AG04449 (cell line): ENCODE data around the gene MED8.

ENCODE experiments used
- CTCF ChIA-PET: fragments of 350-600 bp; formaldehyde crosslinking; extraction: SDS; loops from one replicate; lab custom pipeline; 2021; ENCODE audit warnings: antibody characterized with exemption; lab: Yijun Ruan, JAX
- POLR2A ChIA-PET: fragments of 400-600, 350-600 bp; formaldehyde crosslinking; extraction: SDS; loops from one replicate; lab custom pipeline; 2020; ENCODE audit warnings: antibody characterized with exemption, inconsistent platforms; lab: Yijun Ruan, JAX
- DNase-seq: peaks from one replicate; pipeline ENCODE4 v3.0.0-alpha.2; 2010; ENCODE audit warnings: low read depth, low spot score
- H3K4me3 ChIP-seq: 2 replicates; pipeline ENCODE4 v1.5.1; 2011; ENCODE audit warnings: low read depth, mild to moderate bottlenecking, control low read depth, low read length
- CTCF ChIP-seq: IDR thresholded peaks from one replicate; pipeline ENCODE4 v1.5.1; 2011; ENCODE audit warnings: mild to moderate bottlenecking, moderate library complexity, low read length, control low read depth, inconsistent platforms; ENCODE audit not compliant: insufficient read depth; ENCODE audit errors: missing control alignments

MED8 gene

GRCh38 chr1:43389326-43390313 lies at the start of gene MED8, which contains the start of gene SZT2:
Gene MED8 (minus strand): TSS chr1:43389800. CDS start chr1:43389764, 36 bp downstream.
Gene SZT2 (plus strand): TSS chr1:43389899. CDS start chr1:43389969, 70 bp downstream.
- peak within 1 kb of the TSS; percentile 98 for H3K4me3 ChIP-seq
- CTCF ChIA-PET, result interaction anchor here (0.8 to 4.5 kb wide), 12 partner anchors 9 to 165 kb away, joined by 3 to 32 read pairs (median 4); no protein-coding TSS in a partner anchor
- TF ChIP-seq CTCF, result no peak
- POLR2A ChIA-PET, result interaction anchor here (0.7 to 1.8 kb wide), 7 partner anchors 11 to 160 kb away, joined by 3 to 8 read pairs (median 6); partner anchors contain the start of gene ELOVL1
- peak; percentile 40 for DNase-seq

- TF ChIP-seq CTCF, result no peak
- DNase-seq, result no peak
- CTCF ChIA-PET, result interaction anchor here (1.0 to 3.7 kb wide), 3 partner anchors 9 to 212 kb away, joined by 3 to 14 read pairs (median 3); partner anchors contain the start of gene HYI
- POLR2A ChIA-PET, result interaction anchor here (0.8 to 1.0 kb wide), 2 partner anchors 10 kb away, joined by 3 read pairs; no protein-coding TSS in a partner anchor
- no peak overlapping the region for H3K4me3 ChIP-seq
Observed at GRCh38 chr1:43438953-43439581, 49.5 kb upstream of the MED8 start.

- ChIA-PET POLR2A (interaction anchor here (0.8 kb wide), 1 partner anchor 10 kb away, joined by 3 read pairs; no protein-coding TSS in a partner anchor), CTCF (interaction anchor here (1.0 to 1.6 kb wide), 3 partner anchors 8 to 212 kb away, joined by 3 to 4 read pairs (median 3); partner anchors contain the start of gene HYI)
- DNase-seq, result no peak
- no peak overlapping the region for H3K4me3 ChIP-seq
- TF ChIP-seq CTCF, result no peak
Observed at GRCh38 chr1:43438576-43438952, 49.0 kb upstream of the MED8 start.

GRCh38 chr1:43438006-43438405 lies 48.4 kb upstream of the MED8 start:
- POLR2A ChIA-PET, result interaction anchor here (0.8 kb wide), 1 partner anchor 11 kb away, joined by 3 read pairs; no protein-coding TSS in a partner anchor
- no peak overlapping the region for H3K4me3 ChIP-seq
- no peak for DNase-seq
- TF ChIP-seq CTCF, result no peak
- CTCF ChIA-PET, result interaction anchor here (1.0 to 1.6 kb wide), 3 partner anchors 8 to 211 kb away, joined by 3 to 4 read pairs (median 3); partner anchors contain the start of gene HYI

- ChIA-PET CTCF (interaction anchor here (1.0 to 1.2 kb wide), 3 partner anchors 93 to 211 kb away, joined by 3 to 4 read pairs (median 3); no protein-coding TSS in a partner anchor), POLR2A (no interaction called here)
- H3K4me3 ChIP-seq, result no peak overlapping the region
Observed at GRCh38 chr1:43437031-43437973, 47.7 kb upstream of the MED8 start.

More at GRCh38 chr1:43437031-43437973, 47.7 kb upstream of the MED8 start:
- DNase-seq, result no peak
- TF ChIP-seq CTCF, result no peak
